HG02938 (cell line): ENCODE results near the gene PXMP4.
A peak's percentile ranks its signal among the peaks of the same experiment; 100 is the strongest.

ENCODE experiments used
- ATAC-seq: cut with Tn5 transposase; IDR thresholded peaks from one replicate; pipeline ENCODE4 v1.9.1; 2021; ENCODE audit warnings: mild to moderate bottlenecking, moderate library complexity; ENCODE audit not compliant: unreplicated experiment

Gene PXMP4

DNA sequence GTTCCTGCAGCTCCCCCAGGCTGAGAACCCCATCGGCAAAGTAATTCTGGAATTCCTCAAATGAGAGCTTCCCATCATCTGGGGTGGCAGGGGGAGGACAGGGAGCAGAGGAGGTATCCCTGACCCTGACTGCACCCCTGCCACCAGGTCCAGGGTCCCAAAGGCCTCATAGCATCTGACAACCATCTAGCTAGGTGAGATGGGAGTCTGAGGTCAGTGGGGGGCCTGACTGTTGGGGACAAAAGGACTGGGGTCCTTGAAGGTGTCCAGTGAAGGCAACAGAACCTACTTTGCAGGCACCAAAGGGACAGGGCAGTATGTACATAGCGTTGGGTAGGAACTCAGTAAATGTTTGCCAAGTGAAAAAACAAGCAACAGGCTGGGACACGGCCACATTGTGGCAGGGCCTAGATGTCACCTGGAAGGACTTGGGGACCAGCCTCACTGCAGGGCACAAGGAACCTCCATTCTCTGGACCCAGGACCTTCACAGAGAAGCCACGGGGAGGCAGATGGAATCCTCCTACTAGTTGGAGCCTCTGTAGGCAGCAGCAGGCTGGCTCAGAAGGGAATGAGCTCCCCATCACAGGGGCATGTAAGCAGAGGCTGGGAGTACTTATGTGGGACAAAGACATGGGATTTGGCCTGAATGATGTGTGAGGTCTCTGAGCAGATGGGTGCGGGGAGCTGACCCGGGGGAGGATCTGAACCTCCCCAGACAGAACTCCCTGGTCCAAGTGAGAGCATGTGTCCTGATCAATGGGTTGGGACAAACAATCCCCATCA, 49.2 kb downstream of the PXMP4 start:
- no peak for ATAC-seq

DNA sequence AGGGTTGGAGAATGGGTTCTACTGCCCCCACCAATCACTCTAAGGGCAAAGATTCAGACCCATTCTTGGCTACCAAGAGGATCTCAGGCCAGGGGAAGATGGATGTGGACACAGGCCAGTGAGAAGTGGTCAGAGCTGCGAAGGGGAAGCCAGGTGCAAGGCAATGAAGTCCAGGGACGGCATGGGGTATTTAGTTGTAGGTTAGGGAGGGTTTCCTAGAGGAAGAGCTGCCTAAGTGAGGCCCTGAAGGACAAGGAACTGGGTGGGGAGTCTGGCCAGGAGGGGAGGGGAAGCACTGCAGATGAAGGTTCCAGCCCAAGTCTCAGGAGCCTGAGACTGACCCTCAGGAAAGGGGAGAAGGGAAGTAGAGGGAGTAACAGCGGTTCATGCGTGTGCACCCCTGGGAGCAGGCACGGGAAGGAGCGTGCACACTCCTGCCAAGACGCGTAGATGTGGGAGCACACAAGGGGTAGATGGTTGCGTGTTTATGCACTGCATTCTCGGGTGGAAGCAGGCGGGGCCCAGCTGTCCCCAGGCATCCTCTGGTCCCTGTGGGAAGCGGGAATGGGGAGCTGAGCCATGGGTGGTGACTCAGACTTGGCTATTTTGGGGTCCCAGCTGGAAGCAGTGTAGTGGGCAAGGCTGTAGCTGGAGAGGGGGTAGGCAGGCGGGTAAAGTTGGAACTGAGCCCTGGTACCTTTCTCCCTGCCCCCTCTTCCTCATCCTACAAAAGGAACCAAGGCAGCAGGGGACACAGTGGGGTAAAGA, 50.1 kb downstream of the PXMP4 start:
- ATAC-seq, result no peak

DNA sequence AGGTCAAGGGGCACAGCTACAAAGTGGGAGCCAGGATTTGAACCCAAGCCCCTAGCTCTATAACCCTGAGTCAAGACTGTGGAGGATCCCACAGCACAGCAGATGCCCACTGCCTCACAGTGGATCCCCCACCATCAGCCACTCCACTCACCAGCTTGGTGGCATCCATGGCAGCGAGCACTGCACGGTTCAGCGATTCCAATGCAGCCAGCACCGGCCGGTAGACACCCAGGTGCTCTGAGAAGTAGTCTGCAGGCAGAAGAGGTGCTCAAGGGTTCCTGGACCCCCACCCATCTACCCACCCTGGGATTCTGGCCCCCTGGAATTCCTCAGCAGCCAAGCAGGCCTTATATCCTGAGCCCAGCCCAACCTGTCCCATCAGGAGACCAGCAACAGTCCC, 50.9 kb downstream of the PXMP4 start:
- ATAC-seq, result no peak

DNA sequence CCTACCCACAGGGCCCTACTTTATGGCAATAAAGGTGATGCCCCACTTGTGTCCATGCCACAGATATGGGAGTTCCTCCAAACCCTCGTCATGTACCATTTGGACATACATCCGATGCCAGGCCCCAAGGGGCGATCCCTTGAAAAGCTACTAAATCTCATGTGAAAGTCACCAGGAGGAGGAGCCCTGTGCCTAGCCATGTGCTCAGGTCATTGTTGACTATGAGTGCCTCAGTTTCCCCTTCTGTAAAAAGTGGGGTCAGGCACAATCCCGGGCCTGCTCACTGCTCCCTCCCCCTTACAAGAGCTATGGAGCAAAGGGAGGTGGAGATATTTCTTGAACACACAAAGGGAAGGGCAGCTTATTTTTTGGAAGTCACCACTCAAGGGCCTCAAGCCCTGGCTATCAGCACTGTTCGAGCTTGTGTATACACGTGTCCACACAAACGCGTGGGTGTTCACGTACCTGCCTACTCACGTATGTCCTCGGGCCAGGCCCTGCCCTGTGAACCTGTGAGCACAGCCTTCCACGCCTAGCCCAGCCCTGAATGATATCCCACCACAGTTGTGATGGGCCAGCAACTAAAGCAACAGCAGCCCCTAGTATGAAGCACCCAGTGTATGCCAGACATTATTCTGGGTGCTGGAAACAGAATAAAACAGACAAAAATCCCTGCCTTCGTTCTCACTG, 51.5 kb downstream of the PXMP4 start:
- ATAC-seq, result no peak

DNA sequence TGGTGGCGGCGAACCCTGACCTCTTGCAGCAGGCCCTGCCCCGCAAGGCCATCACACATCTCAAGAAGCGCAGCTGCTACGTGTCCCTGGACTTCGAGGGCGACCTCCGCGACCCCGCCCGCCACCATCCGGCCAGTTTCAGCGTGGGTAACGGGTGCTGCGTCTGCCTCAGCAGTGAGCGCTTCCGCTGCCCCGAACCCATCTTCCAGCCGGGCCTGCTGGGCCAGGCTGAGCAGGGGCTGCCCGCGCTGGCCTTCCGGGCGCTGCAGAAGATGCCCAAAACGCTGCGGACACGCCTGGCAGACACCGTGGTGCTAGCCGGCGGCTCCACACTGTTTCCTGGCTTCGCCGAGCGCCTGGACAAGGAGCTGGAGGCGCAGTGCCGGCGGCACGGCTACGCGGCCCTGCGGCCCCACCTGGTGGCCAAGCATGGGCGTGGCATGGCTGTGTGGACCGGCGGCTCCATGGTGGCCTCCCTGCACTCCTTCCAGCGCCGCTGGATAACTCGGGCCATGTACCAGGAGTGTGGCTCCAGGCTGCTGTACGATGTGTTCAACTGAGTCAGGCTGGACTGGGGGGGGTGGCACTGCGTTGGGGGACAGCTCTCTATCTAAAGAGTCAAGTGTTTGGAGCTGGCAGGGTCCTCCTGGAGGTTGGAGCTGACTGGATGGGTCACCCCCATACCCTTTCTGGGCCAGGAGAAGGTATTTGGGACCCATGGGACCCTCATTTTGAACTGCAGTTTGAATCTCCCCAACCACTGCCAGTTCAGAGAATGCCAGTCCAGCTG, 52.2 kb downstream of the PXMP4 start:
- ATAC-seq, result peak; percentile 35

DNA sequence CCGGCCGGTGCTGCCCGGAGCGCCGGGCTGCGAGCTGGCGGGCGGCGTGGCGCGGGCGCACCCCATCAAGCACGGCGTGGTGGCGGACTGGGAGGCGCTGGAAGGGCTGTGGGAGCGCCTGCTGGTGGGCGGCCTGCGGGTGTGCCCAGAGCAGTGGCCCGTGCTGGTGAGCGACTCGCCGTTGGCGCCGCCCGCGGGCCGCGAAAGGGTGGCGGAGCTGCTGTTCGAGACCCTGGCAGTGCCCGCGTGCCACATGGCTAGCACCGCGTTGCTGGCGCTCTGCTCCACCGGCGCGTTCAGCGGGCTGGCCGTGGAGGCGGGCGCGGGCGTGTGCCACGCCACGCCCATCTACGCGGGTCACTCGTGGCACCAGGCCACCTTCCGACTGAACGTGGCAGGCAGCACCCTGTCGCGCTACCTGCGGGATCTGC, 52.9 kb downstream of the PXMP4 start:
- no peak for ATAC-seq

DNA sequence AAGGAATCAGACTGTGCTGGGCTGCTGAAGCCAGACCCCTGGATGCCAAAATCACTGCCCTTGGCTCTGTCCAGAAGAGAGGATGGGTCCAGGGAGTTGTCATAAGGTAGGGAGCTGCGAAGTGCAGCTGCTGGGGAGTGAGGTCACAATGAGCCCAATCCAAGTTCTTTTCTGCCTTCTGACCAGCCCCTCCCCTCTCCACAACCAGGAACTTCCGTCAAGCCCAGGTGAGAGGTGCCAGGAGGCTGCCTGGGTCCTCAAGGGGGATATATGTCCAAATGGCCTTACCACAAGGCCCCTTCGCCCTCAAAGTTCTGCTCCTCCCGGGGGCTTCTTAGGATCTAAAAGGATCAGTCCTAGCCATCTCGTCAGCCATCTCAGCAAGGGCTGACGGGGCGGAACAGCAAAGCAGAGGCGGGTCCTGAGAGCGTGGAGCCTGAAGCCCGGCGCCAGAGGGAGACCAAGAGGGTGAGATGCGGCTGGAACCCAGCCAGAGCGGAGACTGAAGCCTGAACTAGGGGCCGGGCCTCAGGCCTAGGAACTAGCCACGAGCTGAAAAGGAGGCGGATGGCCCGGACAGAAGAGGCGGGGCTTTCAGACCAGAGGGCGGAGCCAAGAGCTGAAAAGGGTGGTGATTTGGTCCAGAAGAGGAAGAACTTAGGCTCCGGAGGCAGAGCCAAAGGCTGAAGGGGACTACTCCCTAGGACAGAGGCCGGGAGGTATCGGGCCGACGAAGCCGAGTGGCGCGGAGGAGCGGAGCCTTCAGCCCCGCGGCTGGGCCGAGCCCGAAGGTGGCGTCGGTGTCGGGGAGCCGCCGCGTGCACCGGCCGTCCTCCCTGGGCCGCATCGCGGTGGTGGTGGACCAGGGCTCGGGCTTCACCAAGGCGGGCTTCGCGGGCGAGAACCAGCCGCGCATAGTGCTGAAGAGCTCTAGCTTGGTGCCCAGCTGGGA, 53.5 kb downstream of the PXMP4 start, which contains the start of gene ACTL10:
Gene ACTL10 (plus strand): TSS at position 651 of the 952 bp plus-strand sequence. CDS start 555 bp downstream, outside the sequence.
- peak; percentile 73 for ATAC-seq

DNA sequence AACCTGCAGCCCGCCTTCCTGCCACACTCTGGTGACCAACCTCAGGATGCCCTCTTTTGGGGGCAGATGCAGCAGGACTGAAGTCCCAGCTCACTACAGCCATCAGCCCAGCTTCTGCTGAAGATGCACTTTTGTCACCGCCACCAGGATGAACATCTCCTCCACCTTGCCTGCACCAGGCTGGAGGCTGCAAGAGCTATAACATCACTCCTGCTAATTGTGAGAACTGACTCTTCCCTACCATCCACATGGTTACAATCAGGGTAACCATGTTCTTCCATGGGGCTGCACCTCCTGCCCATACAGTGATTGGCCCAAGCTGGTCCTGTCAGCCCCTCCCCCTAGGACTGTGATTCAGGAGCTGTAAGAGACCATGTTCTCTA, 55.4 kb downstream of the PXMP4 start:
- no peak for ATAC-seq

DNA sequence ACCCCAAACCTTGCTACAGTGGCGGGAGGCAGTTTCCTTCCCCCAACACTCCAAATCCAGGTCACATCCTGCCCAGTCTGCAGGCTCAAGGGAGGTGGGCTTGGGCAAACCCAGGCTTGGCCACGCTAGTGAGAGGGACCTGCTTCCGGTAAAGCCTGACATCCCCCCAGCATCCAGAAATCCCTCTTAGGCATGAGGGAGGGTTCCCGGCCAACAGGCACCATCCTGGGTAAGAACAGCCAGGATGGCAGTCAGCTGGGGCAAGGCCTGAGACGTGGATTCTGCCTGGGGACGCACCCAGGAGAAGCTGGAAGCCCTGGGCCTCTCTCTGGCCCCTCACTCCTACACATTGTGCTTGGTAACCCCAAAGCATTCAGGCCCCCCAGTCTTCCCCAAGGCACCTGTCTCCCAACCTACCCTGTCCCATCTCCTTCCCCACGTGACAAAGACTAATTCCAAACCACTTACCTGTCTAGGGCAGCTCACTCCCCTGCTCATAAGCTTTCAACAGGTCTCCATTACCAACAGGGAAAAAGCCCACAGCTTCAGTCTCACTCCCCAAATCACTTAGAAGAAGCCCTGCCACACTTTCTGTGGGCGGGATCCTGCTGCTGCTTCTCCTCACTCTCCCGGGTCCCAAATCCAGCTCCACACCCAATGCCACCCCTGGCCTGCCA, 55.9 kb downstream of the PXMP4 start:
- ATAC-seq, result no peak

DNA sequence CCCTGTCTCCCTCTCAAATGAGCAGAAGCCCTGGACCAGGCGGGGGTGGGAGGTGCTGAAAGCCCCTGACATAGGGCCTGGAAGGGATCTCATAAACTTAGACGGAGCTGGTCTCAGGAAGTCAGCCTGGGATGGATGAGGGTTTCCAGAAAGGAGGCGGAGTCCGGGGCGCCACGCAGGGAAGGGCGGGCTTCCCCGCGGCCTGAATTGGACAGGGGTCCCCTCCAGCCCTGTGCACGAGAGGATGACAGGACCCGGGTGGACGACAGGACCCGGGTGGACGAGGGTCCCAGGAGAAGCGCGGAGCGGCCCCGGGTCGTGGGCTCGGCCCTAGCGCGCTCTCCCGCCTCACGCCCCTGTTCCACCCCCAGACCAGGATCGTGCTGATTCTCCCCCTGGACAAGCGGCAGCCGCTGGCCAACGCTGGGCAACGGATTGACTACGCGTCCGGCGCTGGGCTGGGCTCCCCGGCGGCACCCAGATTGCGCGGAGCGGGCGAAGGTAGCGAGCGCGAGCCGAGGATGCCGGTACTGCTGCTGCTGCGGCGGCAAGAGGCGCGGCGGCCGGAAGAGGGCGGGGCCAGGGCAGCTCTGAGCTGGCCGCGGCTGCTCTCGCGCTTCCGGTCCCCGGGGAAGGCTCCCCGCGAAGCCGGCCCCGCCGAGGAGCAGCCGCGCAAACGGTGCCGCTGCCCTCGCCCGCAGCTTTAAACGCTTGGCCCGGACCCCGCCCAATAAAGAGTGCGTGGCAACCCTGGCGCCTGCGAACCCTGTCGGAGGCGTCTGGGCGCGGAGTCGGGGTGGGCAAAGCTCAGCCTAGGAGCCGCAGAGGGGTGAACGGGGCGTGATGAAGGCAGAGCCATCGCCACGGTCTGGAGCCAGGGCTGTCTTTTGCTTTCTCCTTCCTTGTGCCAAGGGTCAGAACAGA, 56.7 kb downstream of the PXMP4 start:
- ATAC-seq, result no peak

DNA sequence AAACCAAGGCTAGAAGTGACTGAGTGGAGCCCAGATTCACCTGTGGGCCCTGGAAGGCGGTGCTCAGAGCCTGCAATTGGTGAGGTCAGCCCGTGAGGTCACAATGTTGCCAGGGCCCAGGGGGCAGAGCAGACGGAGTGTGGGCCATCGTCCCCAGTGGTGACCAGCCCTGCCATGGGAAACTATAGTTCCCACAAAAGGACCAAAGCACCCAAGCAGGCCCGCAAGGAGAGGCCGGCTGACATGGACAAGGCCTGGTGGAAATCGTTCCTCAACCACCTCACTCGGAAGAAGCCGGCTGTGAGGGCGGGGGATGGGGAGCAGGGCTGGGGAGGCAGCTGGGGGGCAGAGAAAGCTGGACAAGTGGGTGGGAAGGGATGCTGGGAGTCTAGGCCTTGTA, 57.9 kb downstream of the PXMP4 start, which contains the start of gene C20orf144:
Gene C20orf144 (plus strand): TSS at position 156 of the 400 bp plus-strand sequence. CDS start 19 bp downstream, at position 175.
- ATAC-seq, result no peak

DNA sequence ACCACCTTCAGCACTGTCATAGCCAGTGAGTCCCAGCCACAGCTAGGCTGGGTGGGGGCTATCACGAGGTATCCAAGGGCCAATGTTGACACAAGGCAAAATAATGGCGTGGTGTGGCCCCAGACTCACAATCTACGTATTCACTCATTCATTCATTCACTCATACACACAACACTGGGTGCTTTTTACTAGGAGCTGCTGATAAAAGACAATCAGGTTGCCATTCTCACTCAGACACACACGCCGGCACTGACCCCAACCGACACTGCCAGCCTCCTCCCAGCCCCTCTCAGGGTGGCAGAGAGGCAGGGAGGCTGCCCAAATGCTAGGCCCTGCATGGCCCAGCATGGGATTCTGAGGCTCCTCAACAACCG, 59.4 kb downstream of the PXMP4 start:
- ATAC-seq, result no peak

DNA sequence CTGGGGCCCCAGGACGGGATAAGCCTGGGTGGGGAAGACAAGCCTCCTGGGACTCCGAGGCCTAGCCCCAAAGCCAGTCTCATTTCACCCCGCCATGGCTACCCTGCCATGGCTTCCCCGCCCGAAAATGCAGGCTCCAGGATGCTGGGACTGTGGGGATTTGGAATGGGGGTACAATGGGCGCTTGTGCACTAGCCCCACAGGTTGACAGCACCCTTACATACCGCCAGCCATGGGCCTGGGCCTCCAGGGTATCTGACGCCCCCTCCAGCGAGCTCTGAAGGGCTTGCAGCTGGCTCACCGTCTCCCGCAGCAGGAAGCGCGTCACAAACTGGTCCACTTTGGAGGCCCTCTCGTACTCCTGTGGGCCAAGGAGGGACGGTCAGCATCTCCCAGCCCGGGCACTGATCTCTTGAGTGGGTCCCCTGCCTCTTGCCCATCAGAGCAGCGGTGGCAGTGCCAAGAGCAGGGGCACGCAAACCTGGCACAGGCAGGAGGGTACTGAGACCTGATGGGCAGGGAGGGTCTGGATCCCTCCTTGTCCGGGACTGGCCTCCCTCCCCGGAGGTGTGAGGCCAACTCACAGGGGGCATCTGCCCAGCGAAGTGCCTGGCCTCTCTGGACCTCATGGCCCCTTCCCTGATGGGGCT, 60.0 kb downstream of the PXMP4 start:
- ATAC-seq, result no peak

DNA sequence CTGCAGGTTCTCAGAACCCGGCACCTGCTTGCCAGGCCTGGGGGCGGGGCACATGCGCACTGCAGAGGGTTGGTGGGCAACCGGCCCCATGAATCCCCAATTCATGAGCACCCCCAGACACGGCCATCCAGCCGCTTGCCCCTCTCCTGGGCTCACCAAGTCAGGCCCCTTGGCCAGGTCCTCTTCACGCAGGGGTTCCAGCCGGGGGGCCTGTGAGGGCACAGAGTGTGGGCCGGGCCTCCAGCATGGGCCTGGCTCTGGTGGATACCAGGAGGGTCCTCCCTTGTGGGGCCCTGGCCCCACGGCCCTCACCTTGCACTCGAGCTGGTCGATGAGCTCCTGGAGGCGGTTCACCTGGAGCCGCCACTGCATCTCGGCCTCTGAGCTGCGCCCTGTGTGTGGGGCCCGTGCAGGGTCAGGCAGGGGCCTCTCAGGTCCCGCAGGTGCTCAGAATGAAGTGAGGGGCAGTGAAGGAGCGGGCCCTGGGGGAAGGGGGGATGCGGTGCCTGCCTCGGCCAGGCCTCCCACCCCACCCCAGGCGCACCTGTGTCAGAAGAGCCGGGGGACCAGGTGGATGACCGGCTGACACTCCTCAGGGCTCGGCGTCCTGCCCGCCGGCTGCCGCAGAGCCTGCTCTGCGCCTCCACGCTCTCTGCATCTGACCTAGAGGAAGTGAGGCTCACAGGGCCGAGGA, 60.6 kb downstream of the PXMP4 start:
- ATAC-seq, result no peak

DNA sequence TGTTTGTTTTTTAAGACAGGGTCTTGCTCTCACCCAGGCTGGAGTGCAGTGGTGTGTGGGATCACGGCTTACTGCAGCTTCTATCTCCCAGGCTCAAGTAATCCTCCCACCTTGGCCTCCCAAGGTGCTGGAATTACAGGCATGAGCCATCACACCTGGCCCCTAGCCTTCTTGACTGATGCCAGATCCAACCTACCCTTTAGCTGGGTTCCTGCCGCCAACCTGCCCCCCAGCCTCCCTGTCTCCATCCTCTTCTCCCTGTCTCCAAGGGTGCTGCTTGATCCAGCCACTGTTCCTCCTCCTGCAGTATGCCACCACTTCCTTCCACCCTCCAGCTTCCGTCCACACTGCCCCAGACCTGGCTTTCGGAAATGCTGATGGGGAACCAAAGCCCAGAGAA, 61.2 kb downstream of the PXMP4 start:
- ATAC-seq, result no peak

DNA sequence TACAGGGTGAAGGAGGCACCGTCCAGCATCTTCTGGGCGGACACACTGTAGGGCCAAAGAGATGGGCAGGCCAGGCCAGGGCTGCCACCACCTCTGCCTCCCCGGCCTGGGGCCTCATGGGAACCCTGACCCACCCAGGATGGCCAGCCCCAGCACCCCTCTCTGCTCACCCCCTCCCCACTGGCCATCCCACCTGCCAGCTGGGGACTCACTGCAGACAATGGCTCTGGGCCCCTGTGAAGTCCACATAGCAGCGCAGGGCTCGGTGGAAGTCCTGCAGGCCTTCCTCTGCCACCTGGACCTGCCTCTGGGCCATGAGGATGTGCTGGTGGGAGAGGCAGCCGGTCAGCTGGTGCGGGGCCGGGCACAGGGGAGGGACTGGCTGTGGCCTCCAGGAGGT, 61.6 kb downstream of the PXMP4 start:
- no peak for ATAC-seq

DNA sequence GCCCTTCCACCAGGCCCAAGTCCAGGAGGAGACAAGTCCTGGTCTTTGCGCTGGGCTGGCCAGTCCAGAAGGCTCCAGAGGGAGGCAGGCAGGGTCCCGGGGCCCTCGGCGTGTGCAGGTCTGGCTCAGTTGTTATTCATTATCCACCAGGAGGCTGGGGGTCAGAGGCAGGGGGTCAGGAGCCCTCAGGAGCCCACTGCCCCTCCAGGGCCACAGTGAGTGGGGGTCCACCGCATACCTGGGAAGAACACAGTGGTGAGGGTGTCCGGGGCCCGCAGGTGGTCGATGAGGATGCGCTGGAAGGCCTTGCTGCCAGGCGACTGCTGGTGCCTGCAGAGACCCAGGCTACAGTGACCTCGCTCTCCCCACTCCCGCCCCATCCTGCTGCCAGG, 62.4 kb downstream of the PXMP4 start:
- no peak for ATAC-seq
